Neural crest cell (in vitro differentiated cells): Measurements from ENCODE around the gene KCMF1. TPM values are rescaled to one million over a fixed set of nuclear protein-coding genes. Genes with fewer than 3 reads are reported as not detected.

Source experiments
- DNase-seq: peaks from one replicate; pipeline ENCODE4 v3.0.0; 2021; ENCODE audit warnings: low read depth, mixed read lengths, low spot score
- H3K27ac Mint-ChIP-seq: one replicate; pipeline ENCODE4 v1.8.0; 2021; ENCODE audit warnings: mild to moderate bottlenecking, mixed read lengths; ENCODE audit not compliant: unreplicated experiment
- H3K27me3 Mint-ChIP-seq: 2 replicates; pipeline ENCODE4 v1.8.0; 2021; ENCODE audit warnings: low read depth, mild to moderate bottlenecking, mixed read lengths
- H3K36me3 Mint-ChIP-seq: 2 replicates; pipeline ENCODE4 v1.8.0; 2021; ENCODE audit warnings: low read depth, mild to moderate bottlenecking, mixed read lengths
- H3K4me1 Mint-ChIP-seq: 2 replicates; pipeline ENCODE4 v1.8.0; 2021; ENCODE audit warnings: mixed read lengths
- H3K4me3 Mint-ChIP-seq: one replicate; pipeline ENCODE4 v1.8.0; 2021; ENCODE audit warnings: mild to moderate bottlenecking, mixed read lengths
- H3K9me3 Mint-ChIP-seq: 2 replicates; pipeline ENCODE4 v1.8.0; 2021; ENCODE audit warnings: mixed read lengths
- total RNA-seq: library from RNA; stranded (reverse); gene quantifications from 2 replicates; pipeline ENCODE4 v1.2.1, GENCODE V29; 2021
- TF ChIP-seq, protein P1 (sequence below): fragments of 200-600 bp; sonication (generic); conservative IDR thresholded peaks from 2 replicates; pipeline ENCODE4 v1.5.0; 2021; ENCODE audit warnings: antibody characterized with exemption, mild to moderate bottlenecking

The KCMF1 gene
- total RNA-seq, 1 donor from 2014 or later, result 57.0 TPM

- DNase-seq, result no peak
- Mint-ChIP-seq H3K27me3 (peaks cover 1% of the 10 kb centered on the region), H3K36me3 (no peaks in the 10 kb centered on the region), H3K4me1 (no peaks in the 10 kb centered on the region), H3K9me3 (peaks cover 4% of the 10 kb centered on the region), H3K4me3 (no peak overlapping the region), H3K27ac (no peak overlapping the region)
- TF ChIP-seq, protein P1, sequence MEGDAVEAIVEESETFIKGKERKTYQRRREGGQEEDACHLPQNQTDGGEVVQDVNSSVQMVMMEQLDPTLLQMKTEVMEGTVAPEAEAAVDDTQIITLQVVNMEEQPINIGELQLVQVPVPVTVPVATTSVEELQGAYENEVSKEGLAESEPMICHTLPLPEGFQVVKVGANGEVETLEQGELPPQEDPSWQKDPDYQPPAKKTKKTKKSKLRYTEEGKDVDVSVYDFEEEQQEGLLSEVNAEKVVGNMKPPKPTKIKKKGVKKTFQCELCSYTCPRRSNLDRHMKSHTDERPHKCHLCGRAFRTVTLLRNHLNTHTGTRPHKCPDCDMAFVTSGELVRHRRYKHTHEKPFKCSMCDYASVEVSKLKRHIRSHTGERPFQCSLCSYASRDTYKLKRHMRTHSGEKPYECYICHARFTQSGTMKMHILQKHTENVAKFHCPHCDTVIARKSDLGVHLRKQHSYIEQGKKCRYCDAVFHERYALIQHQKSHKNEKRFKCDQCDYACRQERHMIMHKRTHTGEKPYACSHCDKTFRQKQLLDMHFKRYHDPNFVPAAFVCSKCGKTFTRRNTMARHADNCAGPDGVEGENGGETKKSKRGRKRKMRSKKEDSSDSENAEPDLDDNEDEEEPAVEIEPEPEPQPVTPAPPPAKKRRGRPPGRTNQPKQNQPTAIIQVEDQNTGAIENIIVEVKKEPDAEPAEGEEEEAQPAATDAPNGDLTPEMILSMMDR, result no peak
These were observed 107.0 kb downstream of the KCMF1 start for GRCh38 chr2:85077859-85078419.

- H3K4me1 Mint-ChIP-seq, result no peaks in the 10 kb centered on the region
- H3K36me3 Mint-ChIP-seq, result no peaks in the 10 kb centered on the region
- H3K27ac Mint-ChIP-seq, result no peak overlapping the region
- peaks cover 5% of the 10 kb centered on the region for H3K9me3 Mint-ChIP-seq
- H3K4me3 Mint-ChIP-seq, result no peak overlapping the region
- TF ChIP-seq, protein P1, result no peak
- H3K27me3 Mint-ChIP-seq, result peaks cover 7% of the 10 kb centered on the region
- no peak for DNase-seq
These were observed 107.6 kb downstream of the KCMF1 start for GRCh38 chr2:85078536-85078935.

- no peak overlapping the region for H3K27ac Mint-ChIP-seq
- no peak overlapping the region for H3K4me3 Mint-ChIP-seq
- H3K9me3 Mint-ChIP-seq, result peaks cover 5% of the 10 kb centered on the region
- TF ChIP-seq, protein P1, result no peak
- no peaks in the 10 kb centered on the region for H3K36me3 Mint-ChIP-seq
- DNase-seq, result no peak
- no peaks in the 10 kb centered on the region for H3K4me1 Mint-ChIP-seq
- peaks cover 10% of the 10 kb centered on the region for H3K27me3 Mint-ChIP-seq
These were observed 112.1 kb downstream of the KCMF1 start for GRCh38 chr2:85083092-85083491.

DNA sequence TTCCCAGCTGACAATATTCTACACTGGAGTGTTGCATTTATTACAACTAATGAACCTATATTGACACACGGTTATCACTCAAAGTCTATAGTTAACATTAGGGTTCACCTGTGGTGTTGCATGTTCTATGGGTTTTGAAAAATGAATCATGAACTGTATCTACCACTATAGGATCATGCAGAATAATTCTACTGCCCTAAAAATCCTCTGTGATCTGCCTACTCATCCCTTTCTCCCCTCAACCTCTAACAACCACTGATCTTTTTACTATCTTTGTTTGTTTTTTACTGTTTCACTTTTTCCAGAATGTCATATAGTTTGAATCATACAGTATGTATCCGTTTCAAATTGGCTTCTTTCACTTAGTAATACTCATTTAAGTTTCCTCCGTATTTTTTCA, 114.6 kb downstream of the KCMF1 start:
- Mint-ChIP-seq H3K36me3 (no peaks in the 10 kb centered on the region), H3K4me3 (no peak overlapping the region), H3K27me3 (peaks cover 10% of the 10 kb centered on the region), H3K4me1 (no peaks in the 10 kb centered on the region), H3K27ac (no peak overlapping the region), H3K9me3 (peaks cover 5% of the 10 kb centered on the region)
- DNase-seq, result no peak
- TF ChIP-seq, protein P1, result no peak

GRCh38 chr2:85087541-85087940, 116.6 kb downstream of the KCMF1 start:
- TF ChIP-seq, protein P1, result no peak
- Mint-ChIP-seq H3K36me3 (peaks cover 2% of the 10 kb centered on the region), H3K4me3 (no peak overlapping the region), H3K27me3 (peaks cover 10% of the 10 kb centered on the region), H3K27ac (no peak overlapping the region), H3K9me3 (peaks cover 5% of the 10 kb centered on the region), H3K4me1 (no peaks in the 10 kb centered on the region)
- no peak for DNase-seq
